ENCODE measurements around the gene KIRREL1. TPM values are rescaled to one million over a fixed set of nuclear protein-coding genes. Genes with fewer than 3 reads are reported as not detected.
A peak's percentile ranks its signal among the peaks of the same experiment; 100 is the strongest.

Gene KIRREL1
- total RNA-seq, 1 experiment from 2014 or later: 30.7 TPM

DNA sequence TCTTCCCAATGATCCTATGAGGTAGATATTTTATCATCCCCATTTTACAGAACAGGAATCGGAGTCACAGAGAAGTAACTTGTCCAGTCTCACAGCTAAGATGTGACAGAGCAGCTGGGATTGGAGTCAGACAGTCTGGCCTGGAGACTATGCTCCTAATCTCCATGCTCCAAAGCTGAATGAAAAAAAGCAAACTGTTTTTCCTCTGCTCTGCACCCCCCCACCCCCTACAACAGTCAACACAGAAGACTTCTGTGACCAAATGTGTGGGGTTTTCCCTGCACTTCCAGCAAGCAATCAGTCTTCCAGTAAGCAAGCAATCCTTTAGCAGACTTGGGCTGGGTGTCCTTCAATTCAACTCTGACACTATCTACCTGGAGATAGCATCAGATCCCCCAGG, 33.2 kb downstream of the KIRREL1 start:
- no peak overlapping the region for H3K27ac ChIP-seq
- H2AFZ ChIP-seq: no peak overlapping the region
- H4K20me1 ChIP-seq (ENCODE audit: insufficient read depth): peaks cover 4% of the 10 kb centered on the region; the same call in 1 of the 2 replicates
- no peak overlapping the region for H3K4me3 ChIP-seq
- peaks cover 16% of the 10 kb centered on the region for H3F3A ChIP-seq (ENCODE audit: insufficient read depth, low read depth)
- no peak for DNase-seq
- TF ChIP-seq CTCF (conservative IDR thresholded peaks at IDR 0.05) (no peak), EZH2 (IDR thresholded peaks at IDR 0.05; ENCODE audit: low read depth) (no peak)
- intact Hi-C loops (cut with micrococcal nuclease; ENCODE audit: unreplicated experiment): no loop called here
- peaks cover 54% of the 10 kb centered on the region for H3K4me1 ChIP-seq (replicated peaks; ENCODE audit: insufficient read depth)
- H3K9me2 ChIP-seq (ENCODE audit: insufficient read depth): no peaks in the 10 kb centered on the region
- BruUV-seq (replicated peaks): no TSS peak
- ChIA-PET CTCF (no interaction called here), POLR2A (ENCODE audit: unreplicated experiment) (interaction anchor here (0.6 kb wide), 1 partner anchor 16 kb away, joined by 4 read pairs; no protein-coding TSS in a partner anchor)
- peaks cover 15% of the 10 kb centered on the region; the same call in 1 of the 2 replicates for H3K79me2 ChIP-seq (ENCODE audit: low read depth)
- no peaks in the 10 kb centered on the region for H3K36me3 ChIP-seq (ENCODE audit: low read depth)
- H3K27me3 ChIP-seq (ENCODE audit: insufficient read depth, low read depth): no peaks in the 10 kb centered on the region
- no peaks in the 10 kb centered on the region for H3K9me3 ChIP-seq (ENCODE audit: insufficient read depth, low read depth)
- H3K4me2 ChIP-seq: no peak overlapping the region

DNA sequence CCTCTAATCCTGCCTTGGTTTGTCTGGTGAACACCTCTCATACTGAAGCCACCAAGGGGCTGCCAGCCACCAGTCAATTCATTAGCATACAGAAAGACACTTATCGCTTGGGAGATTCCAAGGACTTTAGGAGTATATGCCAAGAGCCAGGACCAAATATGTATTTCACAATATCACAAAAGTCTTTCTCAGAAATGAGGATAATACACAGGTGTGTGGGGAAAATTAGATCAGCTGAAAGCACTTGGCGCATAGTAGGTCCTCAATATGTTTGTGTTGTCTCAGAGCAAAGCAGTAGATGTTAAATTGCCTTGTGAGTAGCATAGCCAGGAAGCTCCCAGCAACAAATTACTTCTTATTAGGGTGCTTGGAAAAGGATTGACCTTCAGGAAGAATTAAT, 34.1 kb downstream of the KIRREL1 start:
- ChIA-PET POLR2A (ENCODE audit: unreplicated experiment) (no interaction called here), CTCF (no interaction called here)
- intact Hi-C loops (cut with micrococcal nuclease; ENCODE audit: unreplicated experiment): no loop called here
- no peaks in the 10 kb centered on the region for H3K36me3 ChIP-seq (ENCODE audit: low read depth)
- H3K27me3 ChIP-seq (ENCODE audit: insufficient read depth, low read depth): no peaks in the 10 kb centered on the region
- BruUV-seq (replicated peaks): no TSS peak
- no peak for DNase-seq
- TF ChIP-seq EZH2 (IDR thresholded peaks at IDR 0.05; ENCODE audit: low read depth) (no peak), CTCF (conservative IDR thresholded peaks at IDR 0.05) (no peak)
- no peak overlapping the region for H3K4me3 ChIP-seq
- H4K20me1 ChIP-seq (ENCODE audit: insufficient read depth): peaks cover 4% of the 10 kb centered on the region; the same call in 1 of the 2 replicates
- peaks cover 9% of the 10 kb centered on the region; the same call in 1 of the 2 replicates for H3K79me2 ChIP-seq (ENCODE audit: low read depth)
- H3K4me2 ChIP-seq: no peak overlapping the region
- no peaks in the 10 kb centered on the region for H3K9me3 ChIP-seq (ENCODE audit: insufficient read depth, low read depth)
- no peak overlapping the region for H2AFZ ChIP-seq
- no peak overlapping the region for H3K27ac ChIP-seq
- no peaks in the 10 kb centered on the region for H3K9me2 ChIP-seq (ENCODE audit: insufficient read depth)
- peaks cover 45% of the 10 kb centered on the region for H3K4me1 ChIP-seq (replicated peaks; ENCODE audit: insufficient read depth)
- peaks cover 16% of the 10 kb centered on the region for H3F3A ChIP-seq (ENCODE audit: insufficient read depth, low read depth)

GRCh38 chr1:158028969-158029368, 35.5 kb downstream of the KIRREL1 start:
- peak; percentile 25 to 84 for DNase-seq
- Histone ChIP-seq H3K79me2 (ENCODE audit: low read depth) (no peaks in the 10 kb centered on the region), H3K27ac (no peak overlapping the region), H3K4me1 (replicated peaks; ENCODE audit: insufficient read depth) (peaks cover 36% of the 10 kb centered on the region), H4K20me1 (ENCODE audit: insufficient read depth) (peaks cover 4% of the 10 kb centered on the region; the same call in 1 of the 2 replicates), H3K36me3 (ENCODE audit: low read depth) (no peaks in the 10 kb centered on the region), H3K27me3 (ENCODE audit: insufficient read depth, low read depth) (no peaks in the 10 kb centered on the region), H3K9me3 (ENCODE audit: insufficient read depth, low read depth) (no peaks in the 10 kb centered on the region), H3K4me3 (no peak overlapping the region), H2AFZ (no peak overlapping the region), H3F3A (ENCODE audit: insufficient read depth, low read depth) (peaks cover 16% of the 10 kb centered on the region), H3K4me2 (0 out of 2 replicates have a peak overlapping the region, but pooled peaks have one; percentile 4), H3K9me2 (ENCODE audit: insufficient read depth) (no peaks in the 10 kb centered on the region)
- intact Hi-C loops (cut with micrococcal nuclease; ENCODE audit: unreplicated experiment): no loop called here
- TF ChIP-seq EZH2 (IDR thresholded peaks at IDR 0.05; ENCODE audit: low read depth): no peak
- TF ChIP-seq CTCF (conservative IDR thresholded peaks at IDR 0.05): no peak
- ChIA-PET CTCF (no interaction called here), POLR2A (ENCODE audit: unreplicated experiment) (no interaction called here)
- no TSS peak for BruUV-seq (replicated peaks)

Measured in PC-9 (cell line).